Measurements from ENCODE around the gene FAM78B.

DNA sequence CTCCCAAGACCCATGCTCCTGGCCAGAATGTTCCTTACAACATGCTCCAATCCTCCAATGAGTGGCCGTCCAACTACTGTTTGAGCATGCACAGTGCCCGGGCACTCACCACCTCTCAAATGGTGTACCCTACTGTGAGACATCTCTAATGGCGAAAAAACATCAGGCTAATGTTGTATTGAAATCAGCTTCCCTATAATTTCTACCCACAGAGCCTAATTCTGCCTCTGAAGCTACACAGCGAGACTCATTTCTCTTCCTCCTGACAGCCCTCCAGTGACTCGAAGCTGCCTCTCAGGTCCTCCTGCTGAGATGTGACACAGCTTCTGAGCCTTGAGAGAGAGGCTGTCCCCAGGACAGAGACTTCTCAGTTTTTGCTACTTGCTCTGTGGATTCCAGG, 130.7 kb downstream of the FAM78B start:
- TF ChIP-seq, protein P1, sequence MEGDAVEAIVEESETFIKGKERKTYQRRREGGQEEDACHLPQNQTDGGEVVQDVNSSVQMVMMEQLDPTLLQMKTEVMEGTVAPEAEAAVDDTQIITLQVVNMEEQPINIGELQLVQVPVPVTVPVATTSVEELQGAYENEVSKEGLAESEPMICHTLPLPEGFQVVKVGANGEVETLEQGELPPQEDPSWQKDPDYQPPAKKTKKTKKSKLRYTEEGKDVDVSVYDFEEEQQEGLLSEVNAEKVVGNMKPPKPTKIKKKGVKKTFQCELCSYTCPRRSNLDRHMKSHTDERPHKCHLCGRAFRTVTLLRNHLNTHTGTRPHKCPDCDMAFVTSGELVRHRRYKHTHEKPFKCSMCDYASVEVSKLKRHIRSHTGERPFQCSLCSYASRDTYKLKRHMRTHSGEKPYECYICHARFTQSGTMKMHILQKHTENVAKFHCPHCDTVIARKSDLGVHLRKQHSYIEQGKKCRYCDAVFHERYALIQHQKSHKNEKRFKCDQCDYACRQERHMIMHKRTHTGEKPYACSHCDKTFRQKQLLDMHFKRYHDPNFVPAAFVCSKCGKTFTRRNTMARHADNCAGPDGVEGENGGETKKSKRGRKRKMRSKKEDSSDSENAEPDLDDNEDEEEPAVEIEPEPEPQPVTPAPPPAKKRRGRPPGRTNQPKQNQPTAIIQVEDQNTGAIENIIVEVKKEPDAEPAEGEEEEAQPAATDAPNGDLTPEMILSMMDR (IDR thresholded peaks at IDR 0.05), result no peak
- TF ChIP-seq POLR2A (IDR thresholded peaks at IDR 0.05), result no peak

Data from lower leg skin (tissue), 3 donors.